ENCODE results near the gene IKZF3.

DNA sequence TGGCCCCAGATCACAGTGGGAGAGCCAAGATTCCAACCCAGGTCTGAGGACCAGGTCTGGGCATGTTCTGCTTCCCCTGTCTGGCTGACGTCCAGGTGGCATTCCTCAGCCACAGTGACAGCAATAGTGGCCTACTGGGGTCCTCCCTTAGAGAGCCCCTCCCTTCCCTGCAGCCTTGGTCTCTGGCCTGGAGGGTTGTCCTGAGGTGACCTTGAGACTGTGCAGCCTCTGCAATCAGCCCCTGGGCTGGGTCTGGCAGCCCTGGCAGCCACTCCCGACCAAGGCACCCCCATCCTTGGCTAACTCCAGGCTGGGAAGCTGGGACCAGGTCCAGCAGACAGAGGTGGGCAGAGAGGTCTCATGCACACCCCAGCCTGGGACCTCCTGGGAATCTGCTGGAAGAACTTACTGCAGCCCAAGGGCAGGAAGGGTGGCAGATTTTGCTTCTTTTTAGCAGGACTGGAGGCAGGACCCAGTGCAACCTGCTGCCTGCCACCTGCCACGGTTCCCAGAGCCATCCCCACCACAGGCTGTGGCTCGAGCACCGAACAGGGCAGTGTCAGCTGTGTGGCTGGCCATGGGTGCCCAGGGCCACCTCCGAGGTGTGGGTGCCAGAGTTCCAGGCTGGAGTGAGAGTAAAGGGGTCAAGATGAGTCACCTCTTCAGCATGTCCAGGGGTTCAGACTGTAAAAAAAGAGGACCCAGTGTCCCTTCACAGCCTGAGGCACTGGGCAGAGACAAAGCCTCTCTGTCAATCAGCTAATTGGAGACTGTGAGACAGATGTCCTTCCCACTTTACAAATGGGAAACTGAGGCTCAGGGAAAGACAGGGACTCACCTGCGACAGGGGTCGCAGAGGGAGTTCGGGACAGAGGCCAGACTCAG is 113.7 kb downstream of the IKZF3 start:
- TF ChIP-seq POLR2AphosphoS5 (IDR thresholded peaks at IDR 0.05; ENCODE audit: low read depth, low read length): no peak
- no peak for TF ChIP-seq POLR2A (IDR thresholded peaks at IDR 0.05; ENCODE audit: low read depth, low read length)
- no peak for TF ChIP-seq SPI1 (IDR thresholded peaks at IDR 0.05; ENCODE audit: low read depth, low read length)
- TF ChIP-seq TAF1 (IDR thresholded peaks at IDR 0.05; ENCODE audit: low read depth, low read length): no peak

Measured in GM12891 (cell line).